Measurements from ENCODE around the gene CGNL1. TPM values are rescaled to one million over a fixed set of nuclear protein-coding genes. Genes with fewer than 3 reads are reported as not detected.

Gene CGNL1
- total RNA-seq, 4 donors from 2014 or later, result 40.7 to 74.4 (median 56.0) TPM

GRCh38 chr15:57537488-57538264, 161.4 kb downstream of the CGNL1 start:
- TF ChIP-seq CTCF (IDR thresholded peaks at IDR 0.05) (no peak), POLR2A (IDR thresholded peaks at IDR 0.05) (no peak)
- peaks cover 0 to 18% of the 10 kb centered on the region in 2 donors for H3K4me1 ChIP-seq
- H3K4me3 ChIP-seq (replicated peaks in 1 of 3), result no peak overlapping the region
- 85 to 89% methylated on average over 4 of the region's 4 CpGs for WGBS, 2 donors
- intact Hi-C loops (cut with DNase I), result loop anchor here (10.0 kb wide), 1 partner anchor 383 kb away; no protein-coding TSS in a partner anchor
- no peak overlapping the region for H3K27ac ChIP-seq
- no peaks in the 10 kb centered on the region for H3K27me3 ChIP-seq
- H3K36me3 ChIP-seq, result peaks cover 0 to 6% of the 10 kb centered on the region in 2 donors
- DNase-seq, result no peak
- H3K9me3 ChIP-seq, result no peaks in the 10 kb centered on the region

- intact Hi-C loops (cut with DNase I), result loop anchor here (10.0 kb wide), 1 partner anchor 383 kb away; no protein-coding TSS in a partner anchor
- TF ChIP-seq CTCF (IDR thresholded peaks at IDR 0.05) (no peak), POLR2A (IDR thresholded peaks at IDR 0.05) (no peak)
These were observed 161.9 kb downstream of the CGNL1 start for GRCh38 chr15:57538265-57538529.

GRCh38 chr15:57538821-57539220, 162.5 kb downstream of the CGNL1 start:
- no peaks in the 10 kb centered on the region for H3K27me3 ChIP-seq
- intact Hi-C loops (cut with DNase I), result loop anchor here (10.0 kb wide), 1 partner anchor 384 kb away; no protein-coding TSS in a partner anchor
- no peak overlapping the region for H3K27ac ChIP-seq
- DNase-seq, result no peak
- H3K9me3 ChIP-seq, result no peaks in the 10 kb centered on the region
- TF ChIP-seq POLR2A (IDR thresholded peaks at IDR 0.05) (no peak), CTCF (IDR thresholded peaks at IDR 0.05) (no peak)
- 92 to 93% methylated on average over 9 of the region's 9 CpGs for WGBS, 2 donors
- H3K4me1 ChIP-seq, result peaks cover 0 to 9% of the 10 kb centered on the region in 2 donors
- no peak overlapping the region for H3K4me3 ChIP-seq (replicated peaks in 1 of 3)
- no peaks in the 10 kb centered on the region for H3K36me3 ChIP-seq

More at GRCh38 chr15:57538265-57538529, 161.9 kb downstream of the CGNL1 start:
- Histone ChIP-seq H3K9me3 (no peaks in the 10 kb centered on the region), H3K36me3 (peaks cover 0 to under 1% of the 10 kb centered on the region in 2 donors), H3K4me3 (replicated peaks in 1 of 3) (no peak overlapping the region), H3K4me1 (peaks cover 0 to 15% of the 10 kb centered on the region in 2 donors), H3K27ac (no peak overlapping the region), H3K27me3 (no peaks in the 10 kb centered on the region)
- no peak for DNase-seq

- no peaks in the 10 kb centered on the region for H3K9me3 ChIP-seq
- H3K27me3 ChIP-seq, result no peaks in the 10 kb centered on the region
- H3K27ac ChIP-seq, result no peak overlapping the region
- TF ChIP-seq POLR2A (IDR thresholded peaks at IDR 0.05) (no peak), CTCF (IDR thresholded peaks at IDR 0.05) (no peak)
- no peak for DNase-seq
- H3K4me1 ChIP-seq, result no peaks in the 10 kb centered on the region
- no peak overlapping the region for H3K4me3 ChIP-seq (replicated peaks in 1 of 3)
- 77 to 81% methylated on average over 3 of the region's 3 CpGs for WGBS, 2 donors
- intact Hi-C loops (cut with DNase I), result no loop called here
- H3K36me3 ChIP-seq, result peaks cover 11 to 13% of the 10 kb centered on the region in 2 donors
These were observed 163.9 kb downstream of the CGNL1 start for GRCh38 chr15:57540211-57540610.

GRCh38 chr15:57540736-57541135, 164.4 kb downstream of the CGNL1 start:
- no peak overlapping the region for H3K27ac ChIP-seq
- H3K4me1 ChIP-seq, result no peaks in the 10 kb centered on the region
- H3K27me3 ChIP-seq, result no peaks in the 10 kb centered on the region
- TF ChIP-seq POLR2A (IDR thresholded peaks at IDR 0.05) (no peak), CTCF (IDR thresholded peaks at IDR 0.05) (no peak)
- intact Hi-C loops (cut with DNase I), result no loop called here
- WGBS, 2 donors, result 92 to 94% methylated on average over 11 of the region's 11 CpGs
- no peaks in the 10 kb centered on the region for H3K9me3 ChIP-seq
- peaks cover 14 to 18% of the 10 kb centered on the region in 2 donors for H3K36me3 ChIP-seq
- no peak for DNase-seq
- H3K4me3 ChIP-seq (replicated peaks in 1 of 3), result no peak overlapping the region
